Measurements from ENCODE around the gene MAPKBP1.
A peak's percentile ranks its signal among the peaks of the same experiment; 100 is the strongest.
"Not testable (repeated sequence)": the region's sequence is repeated elsewhere in the genome, so short reads cannot be mapped to it uniquely, and the experiment has no call there.

The MAPKBP1 gene

GRCh38 chr15:41774062-41774881 lies at the start of gene MAPKBP1:
Gene MAPKBP1, plus strand, starts transcription at chr15:41774484. Its CDS starts 792 bp downstream, at chr15:41775276.
- Histone ChIP-seq H3K27me3 (replicated peaks; ENCODE audit: insufficient read depth, low read length) (no peaks in the 10 kb centered on the region), H3K9me3 (replicated peaks; ENCODE audit: insufficient read depth, low read length) (no peaks in the 10 kb centered on the region), H3F3A (ENCODE audit: insufficient read depth, low read length) (peaks cover 18% of the 10 kb centered on the region), H3K9me2 (replicated peaks; ENCODE audit: insufficient read depth, low read length) (no peaks in the 10 kb centered on the region), H3K4me2 (ENCODE audit: low read depth, low read length) (peak within 1 kb of the TSS; percentile 84), H3K4me1 (ENCODE audit: low read length) (peaks cover 18% of the 10 kb centered on the region), H3K4me3 (ENCODE audit: low read length) (peak within 1 kb of the TSS; percentile 82), H3K79me2 (ENCODE audit: low read length) (peaks cover 9% of the 10 kb centered on the region; the same call in 1 of the 2 replicates), H4K20me1 (ENCODE audit: insufficient read depth, low read length) (no peaks in the 10 kb centered on the region), H3K9ac (ENCODE audit: low read length) (peak within 1 kb of the TSS; percentile 58; the same call in 1 of the 2 replicates), H3K27ac (ENCODE audit: low read length) (peak within 1 kb of the TSS; percentile 73), H2AFZ (ENCODE audit: low read length) (peak within 1 kb of the TSS; percentile 73), H3K36me3 (replicated peaks; ENCODE audit: insufficient read depth, low read length) (no peaks in the 10 kb centered on the region)
- TF ChIP-seq EZH2 (optimal IDR thresholded peaks at IDR 0.05; ENCODE audit: low read depth, low read length) (no peak), CTCF (IDR thresholded peaks at IDR 0.05; ENCODE audit: low read length) (peak; percentile 92), EZH2phosphoT487 (IDR thresholded peaks at IDR 0.05; ENCODE audit: low read length) (no peak)
- peak; percentile 98 for DNase-seq

GRCh38 chr15:41727143-41727542 lies 47.1 kb upstream of the MAPKBP1 start:
- DNase-seq: no peak
- Histone ChIP-seq H3F3A (ENCODE audit: insufficient read depth, low read length) (no peaks in the 10 kb centered on the region), H3K79me2 (ENCODE audit: low read length) (peaks cover 11% of the 10 kb centered on the region; the same call in 1 of the 2 replicates), H3K9me2 (replicated peaks; ENCODE audit: insufficient read depth, low read length) (no peaks in the 10 kb centered on the region), H4K20me1 (ENCODE audit: insufficient read depth, low read length) (0 out of 2 replicates have a peak, but pooled peaks cover 3% of the 10 kb centered on the region), H2AFZ (ENCODE audit: low read length) (no peak overlapping the region), H3K9me3 (replicated peaks; ENCODE audit: insufficient read depth, low read length) (no peaks in the 10 kb centered on the region), H3K4me3 (ENCODE audit: low read length) (no peak overlapping the region), H3K4me2 (ENCODE audit: low read depth, low read length) (no peak overlapping the region), H3K4me1 (ENCODE audit: low read length) (no peaks in the 10 kb centered on the region), H3K27ac (ENCODE audit: low read length) (no peak overlapping the region), H3K9ac (ENCODE audit: low read length) (no peak overlapping the region), H3K27me3 (replicated peaks; ENCODE audit: insufficient read depth, low read length) (no peaks in the 10 kb centered on the region), H3K36me3 (replicated peaks; ENCODE audit: insufficient read depth, low read length) (no peaks in the 10 kb centered on the region)
- TF ChIP-seq CTCF (IDR thresholded peaks at IDR 0.05; ENCODE audit: low read length) (no peak), EZH2phosphoT487 (IDR thresholded peaks at IDR 0.05; ENCODE audit: low read length) (no peak), EZH2 (optimal IDR thresholded peaks at IDR 0.05; ENCODE audit: low read depth, low read length) (no peak)

GRCh38 chr15:41728061-41728460 lies 46.2 kb upstream of the MAPKBP1 start:
- H3K9me2 ChIP-seq (replicated peaks; ENCODE audit: insufficient read depth, low read length): not testable (repeated sequence)

GRCh38 chr15:41730543-41730942 lies 43.7 kb upstream of the MAPKBP1 start:
- no peaks in the 10 kb centered on the region for H3K79me2 ChIP-seq (ENCODE audit: low read length)
- no peaks in the 10 kb centered on the region for H3K27me3 ChIP-seq (replicated peaks; ENCODE audit: insufficient read depth, low read length)
- no peak overlapping the region for H2AFZ ChIP-seq (ENCODE audit: low read length)
- no peak overlapping the region for H3K27ac ChIP-seq (ENCODE audit: low read length)
- no peak overlapping the region for H3K4me2 ChIP-seq (ENCODE audit: low read depth, low read length)
- no peak for TF ChIP-seq EZH2phosphoT487 (IDR thresholded peaks at IDR 0.05; ENCODE audit: low read length)
- no peak for TF ChIP-seq EZH2 (optimal IDR thresholded peaks at IDR 0.05; ENCODE audit: low read depth, low read length)
- no peak for TF ChIP-seq CTCF (IDR thresholded peaks at IDR 0.05; ENCODE audit: low read length)
- H3K4me3 ChIP-seq (ENCODE audit: low read length): no peak overlapping the region
- no peaks in the 10 kb centered on the region for H3F3A ChIP-seq (ENCODE audit: insufficient read depth, low read length)
- no peaks in the 10 kb centered on the region for H3K9me3 ChIP-seq (replicated peaks; ENCODE audit: insufficient read depth, low read length)
- no peaks in the 10 kb centered on the region for H3K4me1 ChIP-seq (ENCODE audit: low read length)
- no peak overlapping the region for H3K9ac ChIP-seq (ENCODE audit: low read length)
- H3K9me2 ChIP-seq (replicated peaks; ENCODE audit: insufficient read depth, low read length): no peaks in the 10 kb centered on the region
- DNase-seq: no peak
- no peaks in the 10 kb centered on the region for H3K36me3 ChIP-seq (replicated peaks; ENCODE audit: insufficient read depth, low read length)
- H4K20me1 ChIP-seq (ENCODE audit: insufficient read depth, low read length): no peaks in the 10 kb centered on the region

More at GRCh38 chr15:41728061-41728460, 46.2 kb upstream of the MAPKBP1 start:
- DNase-seq; H3K27me3 ChIP-seq (replicated peaks; ENCODE audit: insufficient read depth, low read length); H3K9ac ChIP-seq (ENCODE audit: low read length); H2AFZ ChIP-seq (ENCODE audit: low read length); H3K27ac ChIP-seq (ENCODE audit: low read length); H3K4me3 ChIP-seq (ENCODE audit: low read length); H4K20me1 ChIP-seq (ENCODE audit: insufficient read depth, low read length); H3K4me2 ChIP-seq (ENCODE audit: low read depth, low read length); H3K9me3 ChIP-seq (replicated peaks; ENCODE audit: insufficient read depth, low read length); H3K36me3 ChIP-seq (replicated peaks; ENCODE audit: insufficient read depth, low read length); H3F3A ChIP-seq (ENCODE audit: insufficient read depth, low read length); H3K4me1 ChIP-seq (ENCODE audit: low read length): not testable (repeated sequence)
- H3K79me2 ChIP-seq (ENCODE audit: low read length): peaks cover 11% of the 10 kb centered on the region; the same call in 1 of the 2 replicates

Measured in MM.1S (cell line).